ENCODE data around the gene OPCML.

OPCML gene

GRCh38 chr11:133501643-133502539, 30.4 kb downstream of the OPCML start:
- no peak for DNase-seq

- no peak for DNase-seq
Measured at GRCh38 chr11:133500936-133501335, 31.4 kb downstream of the OPCML start.

DNA sequence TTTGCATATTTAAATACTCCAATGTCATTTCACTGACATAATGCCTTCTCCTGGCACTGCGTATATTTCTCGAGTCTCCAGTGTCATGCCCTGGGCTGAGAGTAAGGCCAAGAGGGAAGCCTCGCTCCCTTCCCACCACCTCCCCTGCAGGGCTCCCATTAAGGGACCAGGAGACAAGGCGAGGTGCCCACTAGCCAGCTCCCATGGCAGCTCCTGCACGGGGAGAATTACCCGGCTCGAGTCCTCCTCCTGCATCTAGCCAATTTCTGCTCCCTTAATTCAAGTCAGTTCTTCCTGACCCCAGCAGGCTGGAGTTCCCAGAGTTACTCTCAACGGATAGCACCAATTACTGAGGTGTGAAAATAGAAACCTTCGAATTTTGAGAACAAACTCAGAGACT, 31.9 kb downstream of the OPCML start:
- no peak for DNase-seq

GRCh38 chr11:133498969-133499368, 33.3 kb downstream of the OPCML start:
- no peak for DNase-seq

GRCh38 chr11:133497477-133498140, 34.7 kb downstream of the OPCML start:
- no peak for DNase-seq

DNA sequence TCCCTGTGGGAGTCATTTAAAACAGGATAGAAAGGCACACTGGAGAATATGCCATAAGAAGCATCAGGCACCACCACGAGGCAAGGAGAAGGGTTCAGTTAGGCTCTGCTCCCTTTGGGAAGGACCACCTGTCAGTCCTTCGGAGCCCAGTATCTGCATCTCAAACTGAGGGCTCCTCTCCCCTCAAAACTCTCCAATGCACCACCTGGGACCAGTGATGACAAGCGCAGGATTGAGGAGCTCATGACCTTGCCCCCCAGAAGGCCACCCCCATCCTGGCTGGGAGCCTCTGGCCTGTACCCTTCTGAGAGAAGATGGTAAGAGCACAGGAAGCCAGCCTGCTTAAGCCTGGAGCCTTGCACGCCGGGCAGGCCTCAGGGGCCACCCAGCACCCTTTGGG, 39.4 kb downstream of the OPCML start:
- no peak for DNase-seq

- no peak for DNase-seq
Measured at GRCh38 chr11:133491680-133492383, 40.5 kb downstream of the OPCML start.

DNA sequence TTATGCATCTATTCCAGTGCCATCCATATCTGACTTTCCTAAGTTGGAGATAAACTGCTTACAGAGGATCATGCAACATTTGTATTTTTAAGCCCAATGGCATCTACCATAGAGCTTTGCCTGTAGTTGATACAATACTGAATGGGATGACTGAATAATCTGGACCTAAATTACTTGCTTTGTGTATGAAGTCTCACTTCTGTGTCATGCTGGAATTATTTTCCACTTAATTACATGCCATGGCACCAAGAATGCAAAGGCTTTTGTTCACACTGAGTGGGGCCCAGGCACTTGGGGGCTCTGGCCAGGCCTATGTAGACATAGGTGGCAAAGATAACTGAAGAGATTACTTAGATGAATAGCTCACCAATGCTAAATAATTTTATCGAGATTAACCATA, 51.6 kb downstream of the OPCML start:
- no peak for DNase-seq

DNA sequence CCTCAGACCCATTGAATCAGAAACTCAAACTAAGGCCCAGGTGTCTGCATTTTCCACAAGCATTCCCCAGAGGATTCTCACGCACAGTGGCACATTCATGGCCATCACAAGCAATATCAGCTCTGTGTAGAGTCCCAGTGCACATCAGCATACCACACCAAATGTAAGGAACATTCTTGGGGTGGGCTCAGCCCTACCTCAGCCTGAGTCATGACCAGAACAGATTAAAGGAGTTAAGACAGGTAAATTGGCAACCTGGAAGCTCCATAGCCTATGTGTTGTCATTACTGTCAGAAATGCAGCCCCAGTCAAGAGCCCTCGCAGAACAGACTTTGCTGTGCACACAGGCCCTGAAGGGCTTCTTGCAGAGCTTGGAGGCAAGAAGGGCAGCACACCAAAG, 53.1 kb downstream of the OPCML start:
- DNase-seq = no peak

DNA sequence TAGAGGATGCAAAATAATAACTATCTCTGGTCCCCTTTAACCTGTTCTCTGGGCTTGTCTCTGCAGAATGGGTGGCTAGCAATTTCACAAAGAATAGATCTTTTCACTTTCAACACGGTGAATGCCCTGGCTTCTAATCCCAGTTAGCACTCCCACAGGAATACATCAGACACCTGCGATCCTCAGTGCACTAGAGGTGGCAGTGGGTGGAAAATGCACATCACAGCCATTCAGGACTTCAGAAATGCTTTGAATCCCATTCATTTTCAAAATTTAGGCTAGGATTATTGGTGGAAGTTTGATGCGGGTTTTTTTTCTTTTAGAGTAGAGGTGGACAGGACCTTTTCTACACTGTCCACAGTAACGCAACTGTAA, 55.1 kb downstream of the OPCML start:
- DNase-seq = no peak

DNA sequence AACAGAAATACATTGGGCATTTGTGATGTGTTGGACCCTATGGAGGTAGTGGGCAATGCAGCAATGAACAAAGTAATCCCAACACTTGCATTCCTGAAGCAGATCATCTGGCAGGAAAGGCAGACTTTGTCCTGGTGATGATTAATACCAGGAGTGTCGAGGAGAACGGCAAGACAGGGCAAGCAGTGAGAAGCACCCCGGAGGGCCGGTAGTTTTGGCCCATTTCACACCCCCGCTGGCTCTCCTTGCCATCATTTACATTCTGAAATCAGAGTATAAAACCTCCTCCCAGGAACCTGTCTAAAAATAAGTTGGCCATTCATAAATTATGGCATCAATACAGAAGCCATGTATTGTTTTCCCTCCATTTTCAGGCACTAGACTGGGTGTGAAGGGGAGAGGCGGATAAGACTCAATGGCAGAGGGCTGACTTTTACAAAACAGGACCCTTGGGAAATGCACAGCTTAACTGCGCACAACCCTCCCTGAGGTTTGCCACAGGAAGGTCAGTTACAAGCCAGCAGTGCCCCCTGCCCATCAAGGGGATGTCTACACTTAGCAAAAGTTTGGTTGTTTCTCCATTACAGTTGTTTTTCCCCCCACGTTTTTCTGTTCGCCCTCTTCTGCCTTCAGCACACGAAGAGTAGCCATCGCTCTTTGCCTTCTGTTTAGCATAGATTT, 55.6 kb downstream of the OPCML start:
- no peak for DNase-seq

GRCh38 chr11:133474461-133474860, 57.8 kb downstream of the OPCML start:
- no peak for DNase-seq

DNA sequence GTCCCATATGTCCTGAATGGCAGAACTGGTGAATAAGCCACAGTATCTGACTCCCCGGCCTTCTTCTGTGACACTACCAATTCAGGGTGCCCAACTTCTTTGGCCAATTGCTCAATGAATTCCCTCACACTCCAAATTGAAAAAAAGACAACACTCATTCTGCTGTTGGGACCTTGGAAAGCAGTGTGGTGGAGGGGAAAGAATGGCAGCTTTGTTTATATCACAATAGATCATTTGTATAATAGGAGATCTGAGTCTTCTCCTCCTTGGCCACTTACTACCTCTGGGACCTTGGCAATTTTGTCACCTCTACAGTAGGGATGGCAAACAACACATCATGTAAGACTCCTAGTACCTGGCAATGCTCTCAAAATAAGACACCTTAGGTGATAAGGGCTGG, 64.6 kb downstream of the OPCML start:
- DNase-seq = no peak

DNA sequence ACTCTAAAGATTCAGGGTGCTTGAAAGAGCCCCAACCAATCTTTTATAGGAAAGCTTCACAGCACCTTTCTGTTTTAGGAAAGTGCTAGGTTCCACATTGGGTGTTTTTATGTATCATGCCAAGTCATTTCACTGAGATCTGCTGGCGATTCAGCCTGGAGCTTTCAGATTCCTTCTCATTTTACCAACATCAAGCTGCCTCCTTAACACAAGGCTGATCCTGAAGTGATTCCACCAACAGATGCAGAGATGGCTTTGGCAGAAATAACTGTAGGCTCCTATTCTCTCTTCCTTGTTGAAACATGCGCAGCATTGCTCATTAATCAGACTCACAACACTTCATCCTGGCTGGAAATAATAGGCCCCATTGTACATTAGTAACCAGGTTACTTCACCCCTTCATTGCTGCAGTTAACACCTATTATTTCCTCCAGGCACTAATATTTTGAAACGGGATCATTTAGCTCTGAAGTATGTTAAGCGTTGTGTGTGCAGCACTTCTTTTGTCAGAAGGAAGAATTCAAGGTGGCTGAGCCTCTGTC, 89.0 kb downstream of the OPCML start:
- no peak for DNase-seq

- no peak for DNase-seq
Measured at GRCh38 chr11:133441964-133442660, 90.2 kb downstream of the OPCML start.

DNA sequence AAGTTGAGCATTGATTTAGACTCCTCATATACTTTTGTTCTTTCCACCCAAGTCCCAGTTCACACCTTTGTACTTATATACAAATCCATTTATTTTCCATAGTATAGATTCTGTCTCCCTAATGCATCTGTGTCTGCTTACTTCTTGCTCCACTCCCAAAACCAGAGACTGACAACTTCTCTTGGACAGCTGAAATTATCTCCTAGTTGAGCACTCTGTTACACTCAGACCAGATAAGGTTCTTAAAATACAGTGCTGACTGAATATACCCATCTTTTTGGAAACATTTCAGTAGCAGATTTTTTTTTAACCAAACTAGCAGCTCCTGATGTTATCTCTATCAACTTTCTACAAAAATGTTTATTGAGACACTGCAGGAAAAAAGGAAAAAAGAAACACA, 106.3 kb downstream of the OPCML start:
- no peak for DNase-seq

- no peak for DNase-seq
Measured at GRCh38 chr11:133425245-133425644, 107.1 kb downstream of the OPCML start.

GRCh38 chr11:133418218-133418617, 114.1 kb downstream of the OPCML start:
- no peak for DNase-seq

- no peak for DNase-seq
Measured at GRCh38 chr11:133414506-133414905, 117.8 kb downstream of the OPCML start.

GRCh38 chr11:133413703-133414102, 118.6 kb downstream of the OPCML start:
- DNase-seq = no peak

- no peak for DNase-seq
Measured at GRCh38 chr11:133409799-133410198, 122.5 kb downstream of the OPCML start.

- no peak for DNase-seq
Measured at GRCh38 chr11:133408936-133409335, 123.4 kb downstream of the OPCML start.
